Gastroesophageal sphincter (tissue), 4 donors: ENCODE data around the gene UGT1A10. TPM values are rescaled to one million over a fixed set of nuclear protein-coding genes. Genes with fewer than 3 reads are reported as not detected.

Experiments
- ATAC-seq: fragments of 150-250 bp; one replicate; pipeline ENCODE4 v1.9.1; 2016; ENCODE audit warnings: mild to moderate bottlenecking, moderate library complexity
- H3K27ac ChIP-seq, 4 donors: fragments of 200-600 bp; sonication (generic) in 3 of 4; 1 replicate in 3 of 4; 2 replicates in 1 of 4; pipeline ENCODE4 v1.5.1; 2016 to 2019
- H3K27me3 ChIP-seq: fragments of 200-600 bp; sonication (generic); one replicate; pipeline ENCODE4 v1.5.1; 2019
- H3K36me3 ChIP-seq, 2 donors: fragments of 200-600 bp; sonication (generic); one replicate each; pipeline ENCODE4 v1.5.1; 2019; ENCODE audit warnings: control low read depth in 1 of 2
- H3K4me1 ChIP-seq, 3 donors: fragments of 200-600 bp; sonication (generic); 1 replicate in 2 of 3; 2 replicates in 1 of 3; pipeline ENCODE4 v1.5.1; 2016 to 2019; ENCODE audit warnings: control low read depth in 2 of 3
- H3K4me3 ChIP-seq, 2 donors: fragments of 200-600 bp; sonication (generic); one replicate each; pipeline ENCODE4 v1.5.1; 2019; ENCODE audit warnings: mild to moderate bottlenecking in 1 of 2, moderate library complexity in 1 of 2
- H3K9me3 ChIP-seq, 3 donors: fragments of 200-600 bp; sonication (generic); one replicate each; pipeline ENCODE4 v1.5.1; 2017 to 2019; ENCODE audit warnings: control low read depth in 2 of 3
- CTCF ChIP-seq, 4 experiments: fragments of 200-600 bp in 2 of 4; fragments of 450-650 bp in 2 of 4; sonication (generic) in 1 of 4; IDR thresholded peaks; one replicate each; pipeline ENCODE4 v1.5.1; 2017 to 2019; ENCODE audit warnings: antibody characterized with exemption in 4 of 4, mild to moderate bottlenecking in 2 of 4, moderate library complexity in 2 of 4
- EP300 ChIP-seq: sonication (generic); formaldehyde crosslinking; IDR thresholded peaks from one replicate; pipeline ENCODE4 v1.6.1; 2017; ENCODE audit warnings: antibody characterized with exemption, mild to moderate bottlenecking
- POLR2A ChIP-seq, 2 donors: fragments of 450-650 bp; IDR thresholded peaks; one replicate each; pipeline ENCODE4 v1.6.1; 2017; ENCODE audit warnings: antibody characterized with exemption in 2 of 2, mild to moderate bottlenecking in 2 of 2, moderate library complexity in 1 of 2
- POLR2AphosphoS5 ChIP-seq: sonication (generic); formaldehyde crosslinking; IDR thresholded peaks from one replicate; pipeline ENCODE4 v1.6.1; 2017; ENCODE audit warnings: antibody characterized with exemption
- WGBS, 2 donors: methylation state at CpG; one replicate each; pipeline ENCODE4 v1.1.5; 2018; ENCODE audit warnings: low coverage in 1 of 2; 5-methylcytosine and 5-hydroxymethylcytosine counted together
- total RNA-seq, 4 donors: library from RNA; depleted of rRNA; stranded (reverse); fragments of >200 nt; gene quantifications; one replicate each; pipeline ENCODE4 v1.1.0, GENCODE V29; 2016

Gene UGT1A10
- total RNA-seq, 4 donors from 2014 or later: 0.16 to 1.0 TPM; not detected in 2

- Histone ChIP-seq H3K36me3 (no peaks in the 10 kb centered on the region), H3K4me3 (no peak overlapping the region), H3K4me1 (no peaks in the 10 kb centered on the region), H3K27me3 (peaks cover 13% of the 10 kb centered on the region), H3K9me3 (no peaks in the 10 kb centered on the region), H3K27ac (no peak overlapping the region)
- ATAC-seq: no peak
- TF ChIP-seq POLR2AphosphoS5: no peak
- no peak for TF ChIP-seq CTCF (IDR thresholded peaks at IDR 0.05)
- no peak for TF ChIP-seq EP300
- TF ChIP-seq POLR2A (IDR thresholded peaks at IDR 0.05): no peak
- WGBS, 2 donors: 66 to 70% methylated on average over 2 to 8 of the region's 9 CpGs
Observed at GRCh38 chr2:233801357-233802131, 165.3 kb downstream of the UGT1A10 start.

GRCh38 chr2:233802132-233802815 is 166.0 kb downstream of the UGT1A10 start:
- 58 to 86% methylated on average over 1 to 2 of the region's 3 CpGs for WGBS, 2 donors
- no peak for ATAC-seq

GRCh38 chr2:233803292-233803911 is 167.2 kb downstream of the UGT1A10 start:
- TF ChIP-seq EP300: no peak
- no peak for TF ChIP-seq POLR2AphosphoS5
- TF ChIP-seq CTCF (IDR thresholded peaks at IDR 0.05): no peak
- no peak for TF ChIP-seq POLR2A (IDR thresholded peaks at IDR 0.05)
- Histone ChIP-seq H3K4me1 (no peaks in the 10 kb centered on the region), H3K27ac (no peak overlapping the region), H3K4me3 (no peak overlapping the region), H3K27me3 (peaks cover 24% of the 10 kb centered on the region), H3K9me3 (no peaks in the 10 kb centered on the region), H3K36me3 (no peaks in the 10 kb centered on the region)
- no peak for ATAC-seq
- no CpG with 5 or more reads among the region's 2 CpGs for WGBS, 2 donors

More at GRCh38 chr2:233802132-233802815, 166.0 kb downstream of the UGT1A10 start:
- no peaks in the 10 kb centered on the region for H3K4me1 ChIP-seq
- no peaks in the 10 kb centered on the region for H3K9me3 ChIP-seq
- TF ChIP-seq POLR2AphosphoS5 (no peak), EP300 (no peak), POLR2A (IDR thresholded peaks at IDR 0.05) (no peak), CTCF (IDR thresholded peaks at IDR 0.05) (no peak)
- H3K27me3 ChIP-seq: peaks cover 13% of the 10 kb centered on the region
- no peaks in the 10 kb centered on the region for H3K36me3 ChIP-seq
- H3K27ac ChIP-seq: no peak overlapping the region
- H3K4me3 ChIP-seq: no peak overlapping the region

GRCh38 chr2:233803994-233804393 is 167.7 kb downstream of the UGT1A10 start:
- no peaks in the 10 kb centered on the region for H3K9me3 ChIP-seq
- H3K27me3 ChIP-seq: peaks cover 30% of the 10 kb centered on the region
- H3K4me1 ChIP-seq: no peaks in the 10 kb centered on the region
- no peak overlapping the region for H3K27ac ChIP-seq
- TF ChIP-seq CTCF (IDR thresholded peaks at IDR 0.05) (no peak), EP300 (no peak), POLR2A (IDR thresholded peaks at IDR 0.05) (no peak), POLR2AphosphoS5 (no peak)
- no peak for ATAC-seq
- no peaks in the 10 kb centered on the region for H3K36me3 ChIP-seq
- 43% methylated on average over 2 of the region's 8 CpGs; no CpG with 5 or more reads in 1 of the 2 donors for WGBS, 2 donors
- no peak overlapping the region for H3K4me3 ChIP-seq
